Measurements from ENCODE around the gene OR1F1.

Gene OR1F1

DNA sequence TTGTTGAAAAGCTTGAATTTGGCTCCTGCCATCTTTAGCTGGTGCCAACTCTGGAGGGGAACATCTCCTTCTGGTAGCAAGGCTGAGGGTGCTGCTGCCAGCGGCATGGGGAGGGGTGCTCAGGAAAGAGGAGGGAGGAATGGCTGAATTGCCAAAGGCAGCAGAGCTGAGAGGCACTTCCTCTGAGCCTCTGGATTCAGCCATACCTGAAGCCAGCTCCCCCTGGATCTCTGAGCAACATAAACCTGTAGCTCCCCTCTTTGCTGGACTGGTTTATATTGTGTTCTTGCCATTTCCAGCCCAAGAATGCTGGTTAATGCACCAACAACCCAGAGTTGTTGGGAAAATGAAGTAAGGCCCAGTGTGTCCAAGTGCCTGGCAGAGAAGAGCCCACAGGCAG lies 61.0 kb downstream of the OR1F1 start:
- DNase-seq (ENCODE audit: low spot score): no peak

DNA sequence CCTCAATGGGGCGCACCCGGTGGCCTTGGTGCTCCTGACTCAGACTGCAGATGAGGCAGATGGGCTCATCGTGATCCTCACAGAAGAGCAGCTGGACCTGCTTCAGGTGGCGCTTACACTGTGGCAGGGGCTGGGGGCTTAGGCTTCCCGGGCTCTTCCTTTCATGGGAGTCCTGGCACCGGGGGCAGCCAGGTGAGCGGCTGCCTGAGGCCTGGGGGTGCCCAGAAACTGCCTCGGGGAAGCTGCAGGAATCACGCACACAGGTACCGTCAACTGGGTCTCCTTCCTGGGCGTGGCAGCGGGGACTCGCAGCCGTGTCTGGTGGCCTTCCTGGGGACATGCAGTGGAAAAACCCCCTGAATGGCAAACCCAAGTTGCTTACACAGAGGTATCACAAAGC lies 61.4 kb downstream of the OR1F1 start:
- DNase-seq (ENCODE audit: low spot score): no peak

DNA sequence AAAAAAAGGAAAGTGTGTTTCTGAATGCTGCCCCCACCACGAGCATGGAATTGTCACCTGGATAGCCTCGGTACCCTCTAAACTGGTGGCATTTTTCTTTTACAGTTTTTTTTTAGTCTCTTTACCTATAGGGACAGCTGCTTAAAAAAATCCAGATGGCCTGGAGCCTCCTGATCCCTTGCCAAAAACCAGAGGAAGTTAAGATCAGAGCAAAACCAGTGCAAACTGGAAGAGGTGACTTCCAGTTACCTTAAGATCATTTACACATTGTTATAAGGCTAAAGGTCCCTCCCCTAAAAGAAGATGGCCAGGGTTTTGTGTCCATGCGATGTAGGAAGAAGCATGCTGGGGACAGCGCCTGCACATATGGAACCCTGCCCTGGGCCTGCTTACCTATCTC lies 65.0 kb downstream of the OR1F1 start:
- DNase-seq (ENCODE audit: low spot score): no peak

DNA sequence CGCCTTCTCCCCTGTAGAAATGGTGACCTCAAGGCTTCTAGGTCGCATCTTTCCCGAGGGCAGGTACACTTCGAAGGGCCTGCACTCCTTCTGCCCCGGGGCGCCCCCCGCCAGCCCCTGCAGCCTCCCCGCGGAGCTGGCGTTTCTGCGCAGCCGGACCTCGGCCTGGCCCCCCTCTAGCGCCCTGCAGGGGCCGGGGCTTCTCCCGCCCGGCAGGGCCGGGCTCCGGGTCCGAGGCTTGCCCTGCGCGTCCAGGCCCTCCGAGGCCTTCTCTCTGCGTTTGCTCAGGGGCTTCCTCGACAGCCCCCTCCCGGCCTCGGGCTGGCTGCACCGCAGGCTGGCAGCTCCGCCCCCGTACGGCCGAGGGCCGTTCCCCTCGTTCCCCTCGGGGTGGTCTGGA lies 66.3 kb downstream of the OR1F1 start:
- no peak for DNase-seq (ENCODE audit: low spot score)

All from hepatic stellate cell (primary cell).